GM18861 (cell line): ENCODE data around the gene GNG12.

Experiments
- ATAC-seq: cut with Tn5 transposase; IDR thresholded peaks from one replicate; pipeline ENCODE4 v1.9.1; 2021; ENCODE audit not compliant: unreplicated experiment

GNG12 gene

GRCh38 chr1:67832737-67833601 lies at the start of gene GNG12:
Gene GNG12, minus strand, starts transcription at chr1:67833467. Its CDS starts 125,781 bp downstream, at chr1:67707686.
- no peak for ATAC-seq

DNA sequence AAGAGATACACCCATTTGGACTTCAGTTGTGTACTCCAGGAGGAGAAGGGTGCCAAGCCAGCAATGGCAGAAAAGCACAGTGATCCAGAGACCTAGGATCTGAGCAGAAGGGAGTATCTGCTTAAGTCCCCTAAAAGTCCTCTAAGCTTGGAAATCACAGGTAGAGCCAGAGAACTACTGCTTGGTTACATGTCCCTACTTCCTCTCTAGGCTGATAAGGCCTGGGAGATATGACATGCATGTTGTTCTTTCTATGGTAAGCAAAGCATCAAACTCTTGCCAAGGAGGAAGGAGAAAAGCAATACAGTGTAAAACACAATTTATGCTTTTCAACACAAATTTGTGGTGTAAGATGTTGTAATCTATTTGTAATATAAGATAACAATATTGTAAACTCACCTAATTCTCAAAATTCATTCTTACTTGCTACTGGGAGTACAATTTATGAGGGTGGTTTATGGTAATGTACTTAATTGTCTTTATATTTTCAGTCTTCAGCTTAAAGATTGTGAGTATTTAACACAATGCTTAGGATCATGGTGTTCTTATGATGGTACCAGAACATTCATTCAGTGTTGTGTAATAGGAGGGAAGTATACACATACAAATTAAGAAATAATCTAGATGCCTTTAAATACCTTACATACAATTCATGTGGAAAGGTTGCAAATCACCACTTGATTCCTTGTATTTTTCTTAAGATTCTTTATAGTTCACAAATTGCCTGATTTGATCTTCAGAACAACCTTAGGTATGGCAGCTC lies 49.1 kb upstream of the GNG12 start:
- ATAC-seq, result no peak

- no peak for ATAC-seq
Measured at GRCh38 chr1:67880056-67880601, 46.9 kb upstream of the GNG12 start.

- ATAC-seq, result no peak
Measured at GRCh38 chr1:67879485-67879884, 46.2 kb upstream of the GNG12 start.

DNA sequence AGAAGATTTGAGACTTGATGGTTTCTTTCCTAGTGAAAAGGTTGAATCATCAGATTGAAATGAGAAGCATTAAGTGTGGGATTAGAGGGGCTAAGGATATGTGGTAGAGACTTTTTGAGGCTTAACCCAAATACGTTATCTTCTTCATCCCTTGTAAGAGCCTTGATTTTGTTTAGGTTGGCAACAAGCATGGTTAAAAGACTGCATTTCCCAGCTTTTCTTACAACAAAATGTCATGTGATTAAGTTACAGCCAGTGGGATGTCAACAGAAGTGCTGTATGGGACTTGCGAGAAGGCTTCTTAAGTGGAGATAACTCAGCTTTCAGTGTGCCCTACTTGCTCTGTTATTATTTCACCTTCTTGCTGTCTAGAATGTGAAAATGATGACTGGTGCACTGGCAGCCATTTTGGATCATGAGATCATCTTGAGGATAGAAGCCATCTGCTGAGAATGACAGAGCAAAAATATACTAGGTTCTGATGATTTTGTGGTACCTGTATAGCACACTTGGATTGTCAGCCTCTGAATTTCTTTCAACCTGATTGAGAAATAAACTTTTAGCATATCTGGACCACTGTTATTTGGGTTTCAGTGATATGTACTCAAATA lies 41.3 kb upstream of the GNG12 start:
- ATAC-seq, result no peak

- no peak for ATAC-seq
Measured at GRCh38 chr1:67869233-67869632, 36.0 kb upstream of the GNG12 start.

DNA sequence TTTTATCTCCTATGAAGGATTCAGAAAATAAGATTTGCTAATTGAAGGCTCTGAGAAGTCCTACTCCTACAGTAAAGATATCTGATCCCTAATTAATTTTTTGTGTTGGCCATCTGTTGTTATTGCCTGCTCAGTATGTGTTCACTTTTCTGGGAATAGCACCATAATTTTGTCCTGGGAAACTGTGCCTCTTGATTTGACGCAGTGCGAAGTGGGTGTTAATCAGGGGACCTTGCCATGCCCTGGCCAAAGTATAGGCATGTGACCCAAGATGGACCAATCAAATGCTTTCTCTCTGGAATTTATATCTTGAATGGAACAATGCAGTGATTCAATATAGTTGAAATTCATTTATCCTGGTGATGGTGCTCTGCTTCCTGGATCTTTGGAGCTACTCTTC lies 30.4 kb upstream of the GNG12 start:
- no peak for ATAC-seq

DNA sequence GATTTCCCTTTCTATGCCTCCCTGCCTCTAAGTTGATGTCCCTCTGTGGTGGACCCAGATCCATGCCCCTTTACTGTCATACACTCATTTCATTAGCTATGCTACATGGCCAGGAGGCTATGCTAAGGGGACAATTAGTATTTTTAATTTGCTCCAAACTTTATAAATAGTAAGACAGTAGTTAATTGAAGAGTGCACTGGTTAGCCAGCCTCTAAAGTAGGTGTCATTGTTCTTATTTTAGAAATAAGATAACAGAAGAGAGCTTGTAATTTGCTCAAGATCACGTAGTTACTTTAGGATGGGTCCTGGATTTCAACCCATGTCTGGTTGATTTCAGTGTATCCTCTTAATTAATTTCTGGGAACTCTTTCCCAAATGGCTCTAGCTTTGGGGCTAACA lies 29.4 kb upstream of the GNG12 start:
- ATAC-seq, result no peak

DNA sequence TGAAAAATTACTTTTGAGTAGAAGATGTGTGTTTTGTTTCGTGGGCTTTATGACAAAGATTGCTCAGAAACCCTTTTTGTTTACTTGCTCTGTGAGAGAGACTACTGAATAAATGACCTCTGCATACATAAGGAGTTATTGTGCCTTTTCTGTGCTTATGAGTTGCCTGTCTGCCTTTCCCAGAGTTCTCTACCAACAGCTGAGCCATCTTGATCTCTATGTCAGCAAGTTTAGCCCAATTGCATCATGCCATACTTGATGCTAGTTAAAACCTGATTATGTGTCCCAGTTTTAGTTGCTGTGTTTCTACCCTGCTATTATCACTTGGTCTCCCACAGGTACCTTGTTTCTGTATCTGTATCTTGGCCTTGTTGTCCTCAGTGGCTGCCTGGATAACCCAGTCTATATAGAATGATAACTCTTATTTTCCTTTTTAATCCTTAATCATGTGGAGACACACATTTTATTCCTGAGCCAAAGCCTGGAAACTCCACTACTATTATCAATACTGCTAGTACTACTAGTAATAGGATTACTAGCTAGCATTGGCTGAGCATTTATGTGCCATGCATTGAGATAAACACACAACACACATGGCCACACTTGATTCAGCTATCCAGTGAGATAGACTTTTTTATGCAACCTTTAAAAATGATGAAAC lies 28.7 kb upstream of the GNG12 start:
- no peak for ATAC-seq

- no peak for ATAC-seq
Measured at GRCh38 chr1:67860776-67861175, 27.5 kb upstream of the GNG12 start.

DNA sequence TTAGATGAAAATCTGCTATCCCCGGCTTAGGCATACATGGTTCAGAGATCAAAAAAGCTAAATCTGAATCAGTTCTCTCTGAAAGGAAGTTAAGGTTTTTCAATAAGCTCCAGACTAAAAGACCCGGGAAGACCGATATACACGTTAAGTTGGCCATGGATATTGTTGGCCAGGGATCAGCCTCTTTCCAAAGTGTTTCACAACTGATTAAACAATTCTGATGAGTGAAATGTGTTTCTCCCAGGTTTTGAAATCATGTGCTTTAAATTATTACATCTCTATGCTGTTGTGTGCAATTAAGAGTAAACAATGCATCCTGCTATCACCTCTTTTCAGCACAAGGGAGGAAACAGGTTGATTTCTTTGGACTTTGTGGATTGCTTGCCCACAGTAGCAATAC lies 23.7 kb upstream of the GNG12 start:
- no peak for ATAC-seq

- no peak for ATAC-seq
Measured at GRCh38 chr1:67855961-67856360, 22.7 kb upstream of the GNG12 start.

DNA sequence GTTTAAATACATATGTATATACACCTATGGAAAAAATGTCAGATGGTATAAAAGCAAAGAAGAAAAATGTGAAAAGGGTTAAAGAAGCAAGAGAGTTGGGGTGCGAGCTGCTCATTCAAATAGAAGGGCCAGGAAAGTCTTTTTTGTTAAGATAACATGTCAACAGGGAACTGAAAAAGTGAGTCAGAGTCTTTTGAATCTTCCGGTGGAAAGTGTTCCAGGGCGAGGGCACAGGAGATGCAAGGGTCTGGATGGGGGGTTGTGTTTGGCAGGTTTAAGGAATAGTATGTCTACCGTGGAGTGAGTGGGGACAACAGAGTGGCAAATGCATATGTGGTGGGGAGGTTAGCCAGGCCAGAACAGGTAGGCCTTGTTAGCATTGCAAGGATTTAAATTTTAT lies 22.2 kb upstream of the GNG12 start:
- ATAC-seq, result no peak

DNA sequence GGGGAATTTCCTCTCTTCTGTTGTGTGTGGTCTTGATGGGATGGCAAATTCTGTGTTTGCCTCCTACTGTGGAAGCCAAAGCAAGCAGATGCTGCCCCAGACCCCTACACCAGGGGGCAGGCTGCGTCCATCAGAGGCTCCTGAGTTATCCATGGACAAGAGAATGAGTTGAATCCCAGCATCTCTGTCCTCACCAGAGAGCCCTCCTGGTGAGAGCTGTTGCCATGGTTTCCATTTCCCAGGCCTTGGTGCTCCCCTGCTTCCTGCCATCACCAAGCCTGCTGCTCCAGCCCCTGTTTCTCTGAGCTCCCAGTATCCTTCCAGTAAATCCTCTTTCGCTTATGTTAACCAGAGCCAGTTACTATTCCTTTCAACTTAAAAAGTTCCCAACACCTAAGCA lies 20.4 kb upstream of the GNG12 start:
- no peak for ATAC-seq

- ATAC-seq, result no peak
Measured at GRCh38 chr1:67851800-67852199, 18.5 kb upstream of the GNG12 start.

- ATAC-seq, result no peak
Measured at GRCh38 chr1:67850611-67851075, 17.4 kb upstream of the GNG12 start.

- ATAC-seq, result no peak
Measured at GRCh38 chr1:67850151-67850551, 16.9 kb upstream of the GNG12 start.

DNA sequence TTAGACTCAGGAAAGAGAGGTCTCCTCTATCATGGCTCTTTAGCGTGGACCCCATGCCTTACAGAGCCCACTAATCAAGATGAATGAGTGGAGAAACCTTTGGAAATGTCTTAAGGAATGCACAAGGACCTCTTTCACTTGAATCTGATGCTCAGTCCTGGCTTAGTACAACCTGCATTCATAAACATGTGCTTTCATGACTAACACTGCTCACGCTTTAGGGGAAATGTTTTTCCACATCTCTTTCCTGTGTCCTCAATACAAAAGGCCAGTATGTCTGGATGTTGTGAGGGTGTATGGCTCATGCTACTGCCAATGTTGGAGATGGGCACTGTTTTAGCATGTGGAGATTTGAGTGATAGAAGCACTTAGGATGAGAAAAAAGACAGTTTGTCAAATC lies 14.2 kb upstream of the GNG12 start:
- ATAC-seq, result no peak

DNA sequence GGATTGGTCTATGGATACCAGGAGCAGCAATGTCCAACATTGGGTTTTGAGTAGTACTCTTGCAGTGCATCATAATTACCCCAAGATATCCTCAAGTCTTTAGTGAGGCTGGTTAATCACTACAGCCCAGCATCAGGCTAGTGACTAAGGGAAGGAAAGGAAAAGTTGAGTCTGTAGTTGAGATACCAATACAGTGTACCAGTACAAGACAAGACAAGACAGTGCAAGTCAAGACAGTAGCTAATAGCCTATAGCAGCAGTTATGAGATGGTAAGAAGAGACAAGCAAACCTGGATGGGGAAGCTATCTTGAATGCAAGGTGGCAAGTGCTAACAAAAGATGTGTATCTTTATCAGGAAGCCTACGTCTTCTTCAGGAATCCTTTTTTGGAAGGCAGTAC lies 13.3 kb upstream of the GNG12 start:
- no peak for ATAC-seq

GRCh38 chr1:67844988-67845387 lies 11.7 kb upstream of the GNG12 start:
- ATAC-seq, result no peak

DNA sequence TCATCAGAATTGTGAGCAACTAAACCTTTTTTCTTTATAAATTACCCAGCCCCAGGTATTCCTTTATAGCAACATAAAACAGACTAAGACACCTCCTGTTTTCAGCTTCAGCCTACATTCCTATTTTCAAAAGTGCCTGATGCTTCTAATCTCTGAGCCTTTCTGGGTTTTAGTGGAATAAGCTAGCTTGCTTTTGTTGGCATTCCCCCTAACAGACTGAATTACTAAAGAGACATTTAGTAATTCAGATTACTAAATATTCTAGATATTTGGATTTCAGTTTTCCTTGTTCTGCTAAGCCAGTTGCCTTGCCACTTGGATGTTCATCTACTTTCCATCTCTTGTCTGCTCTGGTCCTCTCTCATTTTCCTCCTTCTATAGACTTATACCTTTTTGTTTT lies 10.5 kb upstream of the GNG12 start:
- ATAC-seq, result no peak
